H1 (cell line): Measurements from ENCODE around the gene APOC1. TPM values are rescaled to one million over a fixed set of nuclear protein-coding genes. Genes with fewer than 3 reads are reported as not detected.

Experiments
- CTCF ChIA-PET: fragments of 300-600 bp; sonication (Branson Sonifier 250); formaldehyde crosslinking; loops from one replicate; lab custom pipeline; 2021; ENCODE audit not compliant: partially characterized antibody; lab: Charles Lee
- POLR2A ChIA-PET: fragments of 300-600 bp; sonication (Branson Sonifier 250); formaldehyde crosslinking; loops from one replicate; lab custom pipeline; 2021; ENCODE audit warnings: inconsistent platforms; ENCODE audit not compliant: partially characterized antibody; lab: Charles Lee
- DNase-seq, 2 experiments: peaks; one replicate each; pipeline versions ENCODE4 v3.0.0 to v3.0.0-alpha.2; 2010 to 2022; ENCODE audit warnings: low spot score in 2 of 2, low read depth in 1 of 2, mixed read lengths in 1 of 2
- FAIRE-seq: peaks from 2 replicates; lab custom pipeline; 2011; peaks lifted over from hg19 to GRCh38; lab: Jason Lieb, UNC
- H2AFZ ChIP-seq: 2 replicates; pipeline ENCODE4 v1.8.1; 2012; ENCODE audit warnings: low read length, inconsistent platforms
- H2AK5ac ChIP-seq: 2 replicates; pipeline ENCODE4 v1.6.1; 2013; ENCODE audit warnings: low read depth, low read length
- H2BK120ac ChIP-seq: replicated peaks from 2 replicates; pipeline ENCODE3; 2013; ENCODE audit warnings: low read depth, low read length, inconsistent platforms
- H2BK12ac ChIP-seq: 2 replicates; pipeline ENCODE4 v1.6.1; 2013; ENCODE audit warnings: low read depth, low read length
- H2BK15ac ChIP-seq: 2 replicates; pipeline ENCODE4 v1.6.1; 2013; ENCODE audit warnings: low read length
- H2BK20ac ChIP-seq: 2 replicates; pipeline ENCODE4 v1.6.1; 2013; ENCODE audit warnings: low read length
- H2BK5ac ChIP-seq: 2 replicates; pipeline ENCODE4 v1.6.1; 2013; ENCODE audit warnings: low read depth, low read length
- H3K14ac ChIP-seq: 2 replicates; pipeline ENCODE4 v1.6.1; 2013; ENCODE audit warnings: inconsistent platforms; ENCODE audit not compliant: insufficient read length
- H3K18ac ChIP-seq: 2 replicates; pipeline ENCODE4 v1.6.1; 2013; ENCODE audit warnings: low read length; ENCODE audit errors: extremely low read depth
- H3K23ac ChIP-seq: 2 replicates; pipeline ENCODE4 v1.6.1; 2013; ENCODE audit warnings: inconsistent platforms; ENCODE audit not compliant: insufficient read length
- H3K23me2 ChIP-seq: 2 replicates; pipeline ENCODE4 v1.6.1; 2013; ENCODE audit warnings: low read depth, low read length
- H3K27ac ChIP-seq: 2 replicates; pipeline ENCODE4 v1.6.1; 2011; ENCODE audit warnings: low read depth, low read length, inconsistent platforms
- H3K27me3 ChIP-seq, 4 experiments: replicated peaks in 1 of 4; 1 replicate in 1 of 4; 2 replicates in 3 of 4; pipeline versions ENCODE4 v1.6.1 to v1.8.1; 2011 to 2013; ENCODE audit warnings: low read length in 3 of 4, mild to moderate bottlenecking in 3 of 4, inconsistent platforms in 2 of 4, mixed read lengths in 2 of 4, moderate library complexity in 1 of 4; ENCODE audit not compliant: control insufficient read depth in 3 of 4, insufficient read depth in 3 of 4; ENCODE audit errors: extremely low read depth in 1 of 4
- H3K36me3 ChIP-seq, 4 experiments: 2 replicates each; pipeline versions ENCODE4 v1.6.1 to v1.8.1; 2011 to 2013; ENCODE audit warnings: mild to moderate bottlenecking in 4 of 4, low read length in 3 of 4, moderate library complexity in 2 of 4, control low read depth in 1 of 4, inconsistent platforms in 1 of 4; ENCODE audit not compliant: insufficient read depth in 4 of 4, control insufficient read depth in 2 of 4
- H3K4ac ChIP-seq: replicated peaks from 2 replicates; pipeline ENCODE3; 2013; ENCODE audit warnings: low read length, low read depth, mixed read lengths, inconsistent platforms; ENCODE audit not compliant: insufficient read length
- H3K4me1 ChIP-seq, 4 experiments: replicated peaks in 1 of 4; 1 replicate in 1 of 4; 2 replicates in 3 of 4; pipeline versions ENCODE4 v1.6.1 to v1.8.1; 2011 to 2013; ENCODE audit warnings: low read length in 3 of 4, inconsistent platforms in 2 of 4, mixed read lengths in 1 of 4; ENCODE audit not compliant: insufficient read depth in 4 of 4, control insufficient read depth in 3 of 4
- H3K4me2 ChIP-seq, 2 experiments: 2 replicates each; pipeline versions ENCODE4 v1.6.1 to v1.8.1; 2011 to 2013; ENCODE audit warnings: low read depth in 2 of 2, low read length in 2 of 2, control low read depth in 1 of 2, inconsistent platforms in 1 of 2, mild to moderate bottlenecking in 1 of 2; ENCODE audit not compliant: insufficient read depth in 1 of 2
- H3K4me3 ChIP-seq, 4 experiments: fragments of 200-600, 300-600 bp in 1 of 4; sonication (generic), shearing (Covaris generic), sonication (Bioruptor Twin) in 1 of 4; 2 replicates each; pipeline versions ENCODE4 v1.5.1 to v1.8.1; 2011 to 2016; ENCODE audit warnings: low read length in 4 of 4, low read depth in 3 of 4, control low read depth in 2 of 4, inconsistent platforms in 2 of 4, mild to moderate bottlenecking in 2 of 4, mixed read lengths in 1 of 4, moderate library complexity in 1 of 4; ENCODE audit not compliant: insufficient read depth in 2 of 4; ENCODE audit errors: extremely low read depth in 1 of 4
- H3K56ac ChIP-seq: replicated peaks from 2 replicates; pipeline ENCODE3; 2013; ENCODE audit warnings: low read depth, mild to moderate bottlenecking, mixed read lengths, low read length, inconsistent platforms; ENCODE audit not compliant: insufficient read length
- H3K79me1 ChIP-seq: 2 replicates; pipeline ENCODE4 v1.6.1; 2013; ENCODE audit warnings: low read depth, low read length, control low read depth
- H3K79me2 ChIP-seq, 2 experiments: 2 replicates each; pipeline versions ENCODE4 v1.6.1 to v1.8.1; 2012 to 2013; ENCODE audit warnings: low read length in 2 of 2, mild to moderate bottlenecking in 2 of 2, inconsistent platforms in 1 of 2; ENCODE audit not compliant: insufficient read depth in 2 of 2, control insufficient read depth in 1 of 2
- H3K9ac ChIP-seq, 4 experiments: replicated peaks in 1 of 4; 1 replicate in 1 of 4; 2 replicates in 3 of 4; pipeline versions ENCODE4 v1.6.1 to v1.8.1; 2011 to 2013; ENCODE audit warnings: low read depth in 3 of 4, low read length in 3 of 4, control low read depth in 2 of 4, mild to moderate bottlenecking in 2 of 4, moderate library complexity in 2 of 4, inconsistent platforms in 1 of 4; ENCODE audit errors: extremely low read depth in 1 of 4
- H3K9me3 ChIP-seq, 2 experiments: 2 replicates each; pipeline versions ENCODE4 v1.6.1 to v1.8.1; 2012 to 2013; ENCODE audit warnings: mild to moderate bottlenecking in 2 of 2, moderate library complexity in 2 of 2, control low read depth in 1 of 2, inconsistent platforms in 1 of 2, low read depth in 1 of 2, low read length in 1 of 2, mixed read lengths in 1 of 2; ENCODE audit not compliant: insufficient read depth in 2 of 2
- H4K20me1 ChIP-seq, 2 experiments: replicated peaks in 1 of 2; 2 replicates each; pipeline versions ENCODE3 to v1.8.1; 2011 to 2013; ENCODE audit warnings: inconsistent platforms in 2 of 2, low read length in 2 of 2, mild to moderate bottlenecking in 1 of 2; ENCODE audit not compliant: insufficient read depth in 2 of 2, control insufficient read depth in 1 of 2
- H4K5ac ChIP-seq: 2 replicates; pipeline ENCODE4 v1.6.1; 2013; ENCODE audit warnings: low read length, low read depth, mixed read lengths, inconsistent platforms; ENCODE audit not compliant: insufficient read length
- H4K8ac ChIP-seq: 2 replicates; pipeline ENCODE4 v1.8.0; 2013; ENCODE audit warnings: mild to moderate bottlenecking, moderate library complexity, low read length, inconsistent platforms; ENCODE audit not compliant: insufficient read depth; ENCODE audit errors: extremely low read depth
- H4K91ac ChIP-seq: replicated peaks from 2 replicates; pipeline ENCODE3; 2013; ENCODE audit warnings: low read length, mixed read lengths, inconsistent platforms; ENCODE audit not compliant: insufficient read length
- CEBPB ChIP-seq: IDR thresholded peaks from 2 replicates; pipeline ENCODE4 v1.6.1; 2012; ENCODE audit warnings: low read depth, low read length
- TEAD4 ChIP-seq: IDR thresholded peaks from 2 replicates; pipeline ENCODE4 v1.6.1; 2012; ENCODE audit warnings: low read depth, low read length, inconsistent platforms, mixed read lengths
- WGBS, 2 experiments: shearing (Covaris generic) in 1 of 2; methylation state at CpG; one replicate each; pipeline versions ENCODE4 v1.1.6 to v1.1.7; 2013 to 2015; ENCODE audit warnings: low lambda C conversion rate in 2 of 2, mixed read lengths in 2 of 2, inconsistent platforms in 1 of 2, low coverage in 1 of 2, missing lambda C conversion rate in 1 of 2; ENCODE audit not compliant: insufficient replicate concordance in 2 of 2, insufficient coverage in 1 of 2, insufficient read length in 1 of 2; ENCODE audit errors: extremely low coverage in 1 of 2, missing lambda C conversion rate in 1 of 2; 5-methylcytosine and 5-hydroxymethylcytosine counted together
- polyA plus RNA-seq, 7 experiments: library from polyadenylated mRNA; depleted of rRNA in 3 of 7; stranded (reverse) in 5 of 7; unstranded in 2 of 7; fragments of >200 nt in 5 of 7; fragments of 200-250 nt in 2 of 7; gene quantifications; 1 replicate in 5 of 7; 2 replicates in 1 of 7; 4 replicates in 1 of 7; pipeline versions ENCODE4 v1.2.1 to v1.2.3, GENCODE V29; 2011 to 2013; ENCODE audit warnings: missing spikeins in 2 of 7, mixed read lengths in 2 of 7
- total RNA-seq: library from RNA; stranded (reverse); fragmentation: NEBNext Ultra II Directional; extraction: Animal tissue kit (Norgen Biotek cat#: 25700); gene quantifications from 2 replicates; pipeline ENCODE4 v1.2.1, GENCODE V29; 2021

APOC1 gene
- total and polyA plus RNA-seq, 2 of the 8 experiments (the other 6 are each of a cell fraction or from before 2014, with no cell fraction given), result 55.8 to 78.2 TPM

- FAIRE-seq, result no peak
- Histone ChIP-seq H3K56ac (no peak overlapping the region), H3K9me3 (peaks cover 0 to 4% of the 10 kb centered on the region in 2 experiments; a peak in 1 of 4 replicates), H3K79me1 (no peaks in the 10 kb centered on the region), H3K79me2 (no peaks in the 10 kb centered on the region), H3K4me3 (no peak overlapping the region), H4K20me1 (no peaks in the 10 kb centered on the region), H3K23ac (no peak overlapping the region), H2BK12ac (no peak overlapping the region), H2BK20ac (0 out of 2 replicates have a peak overlapping the region, but pooled peaks have one; percentile 5), H3K14ac (no peak overlapping the region), H4K5ac (no peak overlapping the region), H3K27ac (no peak overlapping the region), H2BK5ac (no peak overlapping the region), H2BK120ac (no peak overlapping the region), H3K23me2 (no peaks in the 10 kb centered on the region), H3K4me2 (no peak overlapping the region), H3K36me3 (no peaks in the 10 kb centered on the region), H3K4ac (no peak overlapping the region), H4K8ac (no peak overlapping the region), H4K91ac (no peak overlapping the region), H3K9ac (no peak overlapping the region), H2AK5ac (no peak overlapping the region), H3K27me3 (peaks cover 0 to 1% (median 0%) of the 10 kb centered on the region in 4 experiments; a peak in 1 of 7 replicates), H2BK15ac (no peak overlapping the region), H3K4me1 (peaks cover 0 to 5% (median 0%) of the 10 kb centered on the region in 4 experiments; a peak in 2 of 7 replicates), H3K18ac (no peak overlapping the region), H2AFZ (no peak overlapping the region)
- no peak for TF ChIP-seq TEAD4
- peak; percentile 51; the same call in 1 of the 2 replicates for TF ChIP-seq CEBPB
- DNase-seq, result no peak
- POLR2A ChIA-PET, result interaction anchor here (0.9 to 2.9 kb wide), 6 partner anchors 11 to 35 kb away, joined by 3 to 15 read pairs (median 6); partner anchors contain the start of genes APOC1 and APOE
- WGBS, 2 experiments, result 82% methylated on average over 8 of the region's 8 CpGs; no CpG with 5 or more reads in 1 of the 2 experiments
- CTCF ChIA-PET, result interaction anchor here (0.6 to 1.7 kb wide), 6 partner anchors 16 to 208 kb away, joined by 3 to 6 read pairs (median 4); no protein-coding TSS in a partner anchor
Observed at GRCh38 chr19:44925114-44925891, 10.9 kb downstream of the APOC1 start.
